ENCODE measurements around the gene AFP.

DNA sequence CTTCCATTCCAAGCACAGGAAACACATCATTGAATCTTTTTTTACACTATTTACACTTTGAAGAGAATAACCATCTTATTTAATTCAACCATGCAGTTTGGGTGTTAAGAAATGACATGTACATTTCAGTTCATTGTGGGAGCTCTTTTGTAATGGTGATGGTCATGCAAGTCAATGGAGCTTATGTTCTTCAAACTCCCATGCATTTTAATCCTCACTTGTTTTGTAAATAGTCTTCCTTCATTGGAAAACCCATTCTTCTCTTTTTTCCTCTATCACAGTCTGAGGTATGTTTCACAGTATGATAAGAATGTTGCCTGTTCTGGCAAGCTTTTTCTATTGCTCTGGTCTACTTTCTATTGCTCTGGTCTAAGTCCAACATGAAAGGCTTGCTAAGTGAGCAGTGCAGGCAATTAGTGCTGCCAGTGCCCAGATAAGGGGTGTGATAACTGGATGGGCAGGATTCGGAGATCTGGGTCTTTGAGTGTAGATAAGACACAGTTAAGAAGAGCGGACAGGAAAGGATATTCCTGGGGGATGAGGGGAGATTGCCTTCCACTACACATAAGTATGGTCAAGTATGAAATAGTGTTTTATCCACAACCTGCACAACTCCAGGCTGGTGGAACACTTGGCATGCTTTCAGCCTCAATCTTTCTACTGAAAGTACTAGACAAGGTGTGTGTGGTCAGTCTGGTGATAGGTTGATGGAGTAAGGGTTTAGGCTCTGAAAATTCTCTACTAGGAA is 17.1 kb downstream of the AFP start:
- TF ChIP-seq TOX (CRISPR knock-in tag; IDR thresholded peaks at IDR 0.05; ENCODE audit: borderline replicate concordance) (no peak), ZC3H10 (CRISPR knock-in tag; IDR thresholded peaks at IDR 0.05) (no peak), ZNF565 (CRISPR knock-in tag; conservative IDR thresholded peaks at IDR 0.05; ENCODE audit: low read depth) (no peak), ESRRG (CRISPR knock-in tag; IDR thresholded peaks at IDR 0.05) (no peak), RARB (CRISPR knock-in tag; IDR thresholded peaks at IDR 0.05) (no peak), TCF4 (CRISPR knock-in tag; IDR thresholded peaks at IDR 0.05; ENCODE audit: borderline replicate concordance) (no peak), ZFP30 (CRISPR knock-in tag; IDR thresholded peaks at IDR 0.05) (no peak), TSHZ2 (CRISPR knock-in tag; IDR thresholded peaks at IDR 0.05) (no peak)
- TF ChIP-seq, protein P1, sequence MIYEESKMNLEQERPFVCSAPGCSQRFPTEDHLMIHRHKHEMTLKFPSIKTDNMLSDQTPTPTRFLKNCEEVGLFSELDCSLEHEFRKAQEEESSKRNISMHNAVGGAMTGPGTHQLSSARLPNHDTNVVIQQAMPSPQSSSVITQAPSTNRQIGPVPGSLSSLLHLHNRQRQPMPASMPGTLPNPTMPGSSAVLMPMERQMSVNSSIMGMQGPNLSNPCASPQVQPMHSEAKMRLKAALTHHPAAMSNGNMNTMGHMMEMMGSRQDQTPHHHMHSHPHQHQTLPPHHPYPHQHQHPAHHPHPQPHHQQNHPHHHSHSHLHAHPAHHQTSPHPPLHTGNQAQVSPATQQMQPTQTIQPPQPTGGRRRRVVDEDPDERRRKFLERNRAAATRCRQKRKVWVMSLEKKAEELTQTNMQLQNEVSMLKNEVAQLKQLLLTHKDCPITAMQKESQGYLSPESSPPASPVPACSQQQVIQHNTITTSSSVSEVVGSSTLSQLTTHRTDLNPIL (CRISPR knock-in tag; IDR thresholded peaks at IDR 0.05; ENCODE audit: low read depth), result no peak
